Measurements from ENCODE around the gene ZNF878. TPM values are rescaled to one million over a fixed set of nuclear protein-coding genes. Genes with fewer than 3 reads are reported as not detected.

ZNF878 gene
- total and polyA plus RNA-seq, 2 donors (not counting 3 experiments of a cell fraction or from before 2014, with no cell fraction given): 0.51 TPM; not detected in 1

DNA sequence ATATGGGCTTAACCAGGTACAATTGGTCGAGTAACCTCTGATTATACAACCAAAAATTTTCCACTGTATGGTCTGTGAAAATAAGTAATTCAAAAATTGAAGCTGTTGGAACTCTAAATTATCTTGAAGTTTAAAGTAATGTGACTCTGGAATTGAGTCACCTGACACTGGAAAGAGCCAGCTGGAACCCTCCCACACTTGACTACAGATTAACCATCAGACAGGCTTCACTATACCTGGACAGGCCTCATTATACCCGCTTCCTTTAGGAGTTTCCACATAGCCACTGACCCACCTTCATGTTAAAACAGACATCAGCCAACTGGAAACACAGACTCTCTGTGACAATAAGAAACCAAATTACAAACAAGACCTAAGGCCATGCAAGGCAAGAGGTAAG, 18.6 kb downstream of the ZNF878 start:
- ChIA-PET CTCF (no interaction called here), POLR2A (no interaction called here)
- H3K9me3 ChIP-seq (replicated peaks; ENCODE audit: control insufficient read depth, insufficient read depth, low read length): no peaks in the 10 kb centered on the region
- DNase-seq (ENCODE audit: low read depth, low spot score) (no peak), FAIRE-seq (no peak)
- intact Hi-C loops (cut with micrococcal nuclease): no loop called here
- BruUV-seq (replicated peaks): no TSS peak
- H3K79me2 ChIP-seq (ENCODE audit: control insufficient read depth, insufficient read depth, low read length): no peaks in the 10 kb centered on the region
- H2AFZ ChIP-seq (ENCODE audit: low read depth, low read length): no peak overlapping the region
- H3K36me3 ChIP-seq (ENCODE audit: control insufficient read depth in 2 of 2, extremely low read depth in 1 of 2, insufficient read depth in 2 of 2, low read length in 2 of 2): no peaks in the 10 kb centered on the region
- no peak overlapping the region for H3K4me3 ChIP-seq (replicated peaks in 1 of 3; ENCODE audit: insufficient read depth in 1 of 3, low read depth in 1 of 3, low read length in 3 of 3)
- dilution Hi-C loops (cut with MboI; ENCODE audit: extremely low pct_ligation_motif_present, low sequenced_read_pairs): no loop called here
- no peak overlapping the region for H3K9ac ChIP-seq (replicated peaks; ENCODE audit: extremely low read depth, insufficient read depth, low read length)
- no peaks in the 10 kb centered on the region for H3K9me1 ChIP-seq (replicated peaks; ENCODE audit: control insufficient read depth, extremely low read depth, insufficient read depth, low read length)
- H4K20me1 ChIP-seq (replicated peaks; ENCODE audit: control insufficient read depth, extremely low read depth, insufficient read depth, low read length): no peaks in the 10 kb centered on the region
- TF ChIP-seq MAX (IDR thresholded peaks at IDR 0.05; ENCODE audit: insufficient read depth, insufficient read length): no peak
- no peak for TF ChIP-seq JUN (IDR thresholded peaks at IDR 0.05; ENCODE audit: borderline replicate concordance, insufficient read depth, insufficient read length, low read depth)
- H3K27ac ChIP-seq (ENCODE audit: insufficient read depth, low read depth, low read length): no peak overlapping the region
- H3K4me2 ChIP-seq (ENCODE audit: insufficient read depth, low read length): no peak overlapping the region
- H3K27me3 ChIP-seq (ENCODE audit: control insufficient read depth in 2 of 2, insufficient read depth in 2 of 2, low read length in 2 of 2): no peaks in the 10 kb centered on the region
- peaks cover 2% of the 10 kb centered on the region for H3K4me1 ChIP-seq (ENCODE audit: control insufficient read depth, extremely low read depth, insufficient read depth, low read length)

GRCh38 chr19:12015753-12016116, 37.0 kb downstream of the ZNF878 start:
- DNase-seq (ENCODE audit: low read depth, low spot score) (no peak), FAIRE-seq (no peak)
- Histone ChIP-seq H3K9me1 (replicated peaks; ENCODE audit: control insufficient read depth, extremely low read depth, insufficient read depth, low read length) (no peaks in the 10 kb centered on the region), H3K9ac (replicated peaks; ENCODE audit: extremely low read depth, insufficient read depth, low read length) (no peak overlapping the region), H4K20me1 (replicated peaks; ENCODE audit: control insufficient read depth, extremely low read depth, insufficient read depth, low read length) (no peaks in the 10 kb centered on the region), H3K36me3 (ENCODE audit: control insufficient read depth in 2 of 2, extremely low read depth in 1 of 2, insufficient read depth in 2 of 2, low read length in 2 of 2) (peaks cover 0 to 13% of the 10 kb centered on the region in 2 experiments), H3K27ac (ENCODE audit: insufficient read depth, low read depth, low read length) (no peak overlapping the region), H3K4me1 (ENCODE audit: control insufficient read depth, extremely low read depth, insufficient read depth, low read length) (no peaks in the 10 kb centered on the region), H3K9me3 (replicated peaks; ENCODE audit: control insufficient read depth, insufficient read depth, low read length) (peaks cover 23% of the 10 kb centered on the region), H3K79me2 (ENCODE audit: control insufficient read depth, insufficient read depth, low read length) (no peaks in the 10 kb centered on the region), H3K4me2 (ENCODE audit: insufficient read depth, low read length) (no peak overlapping the region), H3K27me3 (ENCODE audit: control insufficient read depth in 2 of 2, insufficient read depth in 2 of 2, low read length in 2 of 2) (no peaks in the 10 kb centered on the region), H2AFZ (ENCODE audit: low read depth, low read length) (no peak overlapping the region), H3K4me3 (replicated peaks in 1 of 3; ENCODE audit: insufficient read depth in 1 of 3, low read depth in 1 of 3, low read length in 3 of 3) (no peak overlapping the region)
- dilution Hi-C loops (cut with MboI; ENCODE audit: extremely low pct_ligation_motif_present, low sequenced_read_pairs): no loop called here
- intact Hi-C loops (cut with micrococcal nuclease): no loop called here
- POLR2A ChIA-PET: no interaction called here
- TF ChIP-seq JUN (IDR thresholded peaks at IDR 0.05; ENCODE audit: borderline replicate concordance, insufficient read depth, insufficient read length, low read depth): no peak
- TF ChIP-seq MYC (IDR thresholded peaks at IDR 0.05; ENCODE audit: low read depth, low read length): no peak
- no peak for TF ChIP-seq CTCF (IDR thresholded peaks at IDR 0.05; ENCODE audit: extremely low read depth in 1 of 2, insufficient read depth in 1 of 2, low read depth in 1 of 2, low read length in 2 of 2)
- no peak for TF ChIP-seq GATA2 (IDR thresholded peaks at IDR 0.05; ENCODE audit: insufficient read depth, insufficient read length, low read depth, low read length)
- TF ChIP-seq FOS (IDR thresholded peaks at IDR 0.05; ENCODE audit: borderline replicate concordance, insufficient read depth, low read length): no peak
- TF ChIP-seq POLR2A (IDR thresholded peaks at IDR 0.05; ENCODE audit: low read depth, low read length): no peak
- TF ChIP-seq EZH2 (IDR thresholded peaks at IDR 0.05; ENCODE audit: borderline replicate concordance, low read depth, low read length, severe bottlenecking): no peak
- no peak for TF ChIP-seq MAX (IDR thresholded peaks at IDR 0.05; ENCODE audit: insufficient read depth, insufficient read length)
- TF ChIP-seq POLR2AphosphoS5 (IDR thresholded peaks at IDR 0.05; ENCODE audit: insufficient read depth, low read depth, low read length): no peak
- CTCF ChIA-PET: no interaction called here
- BruUV-seq (replicated peaks): no TSS peak

Data from endothelial cell of umbilical vein (primary cell).